Measurements from ENCODE around the gene HSD17B2. TPM values are rescaled to one million over a fixed set of nuclear protein-coding genes. Genes with fewer than 3 reads are reported as not detected.

Gene HSD17B2
- total and polyA plus RNA-seq, 4 donors: 2.7 to 6.2 (median 3.1) TPM

DNA sequence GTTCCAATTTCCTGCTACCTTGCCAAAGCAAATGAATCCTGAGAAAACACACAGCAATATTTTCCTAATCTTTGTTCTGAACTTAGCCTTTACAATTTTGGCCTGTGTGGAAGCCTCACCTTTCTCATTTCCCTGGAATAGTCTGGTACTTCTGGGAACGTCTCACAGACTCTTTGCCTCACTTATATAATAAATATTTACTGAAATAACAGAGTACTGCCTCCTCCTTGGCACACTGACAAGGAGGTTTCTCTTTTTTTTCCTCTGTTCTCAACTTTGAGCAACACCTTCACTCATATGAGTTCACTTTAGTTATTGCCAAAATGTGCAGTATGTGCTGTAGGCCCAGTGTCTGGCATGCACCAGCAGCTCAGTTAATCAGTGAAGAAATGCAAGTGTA, 37.3 kb downstream of the HSD17B2 start:
- ATAC-seq (ENCODE audit: insufficient read depth, low FRiP score): no peak
- H3K9me3 ChIP-seq (ENCODE audit: control insufficient read depth in 4 of 4, insufficient read depth in 3 of 4, low read length in 3 of 4): peaks cover 0 to 5% (median 0%) of the 10 kb centered on the region in 4 donors
- H3K9ac ChIP-seq (ENCODE audit: insufficient read depth in 1 of 2, low read length in 2 of 2): no peak overlapping the region
- H3K36me3 ChIP-seq (ENCODE audit: control insufficient read depth in 4 of 4, insufficient read depth in 4 of 4, low read length in 4 of 4): no peaks in the 10 kb centered on the region
- no peak overlapping the region for H3K4me3 ChIP-seq
- H3K4me1 ChIP-seq (ENCODE audit: control insufficient read depth in 5 of 5, insufficient read depth in 5 of 5, low read length in 5 of 5): peaks cover 0 to 2% (median 0%) of the 10 kb centered on the region in 5 donors
- TF ChIP-seq, protein P1, sequence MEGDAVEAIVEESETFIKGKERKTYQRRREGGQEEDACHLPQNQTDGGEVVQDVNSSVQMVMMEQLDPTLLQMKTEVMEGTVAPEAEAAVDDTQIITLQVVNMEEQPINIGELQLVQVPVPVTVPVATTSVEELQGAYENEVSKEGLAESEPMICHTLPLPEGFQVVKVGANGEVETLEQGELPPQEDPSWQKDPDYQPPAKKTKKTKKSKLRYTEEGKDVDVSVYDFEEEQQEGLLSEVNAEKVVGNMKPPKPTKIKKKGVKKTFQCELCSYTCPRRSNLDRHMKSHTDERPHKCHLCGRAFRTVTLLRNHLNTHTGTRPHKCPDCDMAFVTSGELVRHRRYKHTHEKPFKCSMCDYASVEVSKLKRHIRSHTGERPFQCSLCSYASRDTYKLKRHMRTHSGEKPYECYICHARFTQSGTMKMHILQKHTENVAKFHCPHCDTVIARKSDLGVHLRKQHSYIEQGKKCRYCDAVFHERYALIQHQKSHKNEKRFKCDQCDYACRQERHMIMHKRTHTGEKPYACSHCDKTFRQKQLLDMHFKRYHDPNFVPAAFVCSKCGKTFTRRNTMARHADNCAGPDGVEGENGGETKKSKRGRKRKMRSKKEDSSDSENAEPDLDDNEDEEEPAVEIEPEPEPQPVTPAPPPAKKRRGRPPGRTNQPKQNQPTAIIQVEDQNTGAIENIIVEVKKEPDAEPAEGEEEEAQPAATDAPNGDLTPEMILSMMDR (IDR thresholded peaks at IDR 0.05; ENCODE audit: control extremely low read depth, extremely low read depth): no peak
- DNase-seq: no peak
- no peaks in the 10 kb centered on the region for H3K27me3 ChIP-seq (ENCODE audit: control insufficient read depth in 3 of 3, insufficient read depth in 3 of 3, low read length in 2 of 3)
- WGBS, 2 donors: 39 to 64% methylated on average over 1 of the region's 1 CpG
- H3K27ac ChIP-seq (ENCODE audit: low read depth in 1 of 2, low read length in 1 of 2): no peak overlapping the region

DNA sequence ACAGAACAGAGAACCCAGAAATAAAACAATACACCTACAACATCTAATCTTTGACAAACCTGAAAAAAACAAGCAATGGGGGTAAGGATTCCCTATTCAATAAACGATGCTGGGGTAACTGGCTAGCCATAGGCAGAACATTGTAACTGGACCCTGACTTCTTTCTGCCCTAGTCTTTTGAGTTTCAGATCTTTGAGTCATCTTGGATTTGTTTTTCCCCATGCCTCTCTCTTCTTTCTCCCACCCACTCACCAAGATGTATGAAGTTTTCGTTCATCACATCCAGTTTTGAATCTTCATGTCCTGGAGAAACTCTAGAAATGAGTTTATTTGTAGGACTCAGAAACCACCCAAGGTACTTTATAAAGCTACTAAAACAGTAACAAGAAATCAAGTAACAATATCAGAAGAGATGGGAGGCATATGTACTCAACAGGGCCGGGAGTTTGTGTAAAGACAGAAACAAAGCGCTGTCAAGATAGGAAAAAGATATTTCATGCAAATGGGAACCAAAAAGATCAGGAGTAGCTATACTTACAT, 39.0 kb downstream of the HSD17B2 start:
- 91 to 94% methylated on average over 4 of the region's 4 CpGs for WGBS, 2 donors
- peaks cover 0 to 2% (median 0%) of the 10 kb centered on the region in 5 donors for H3K4me1 ChIP-seq (ENCODE audit: control insufficient read depth in 5 of 5, insufficient read depth in 5 of 5, low read length in 5 of 5)
- no peaks in the 10 kb centered on the region for H3K27me3 ChIP-seq (ENCODE audit: control insufficient read depth in 3 of 3, insufficient read depth in 3 of 3, low read length in 2 of 3)
- no peak for DNase-seq
- H3K9me3 ChIP-seq (ENCODE audit: control insufficient read depth in 4 of 4, insufficient read depth in 3 of 4, low read length in 3 of 4): peaks cover 0 to 8% (median 2%) of the 10 kb centered on the region in 4 donors
- no peak for ATAC-seq (ENCODE audit: insufficient read depth, low FRiP score)
- no peak overlapping the region for H3K9ac ChIP-seq (ENCODE audit: insufficient read depth in 1 of 2, low read length in 2 of 2)
- no peaks in the 10 kb centered on the region for H3K36me3 ChIP-seq (ENCODE audit: control insufficient read depth in 4 of 4, insufficient read depth in 4 of 4, low read length in 4 of 4)
- no peak overlapping the region for H3K4me3 ChIP-seq
- no peak overlapping the region for H3K27ac ChIP-seq (ENCODE audit: low read depth in 1 of 2, low read length in 1 of 2)
- TF ChIP-seq, protein P1 (IDR thresholded peaks at IDR 0.05; ENCODE audit: control extremely low read depth, extremely low read depth): no peak

DNA sequence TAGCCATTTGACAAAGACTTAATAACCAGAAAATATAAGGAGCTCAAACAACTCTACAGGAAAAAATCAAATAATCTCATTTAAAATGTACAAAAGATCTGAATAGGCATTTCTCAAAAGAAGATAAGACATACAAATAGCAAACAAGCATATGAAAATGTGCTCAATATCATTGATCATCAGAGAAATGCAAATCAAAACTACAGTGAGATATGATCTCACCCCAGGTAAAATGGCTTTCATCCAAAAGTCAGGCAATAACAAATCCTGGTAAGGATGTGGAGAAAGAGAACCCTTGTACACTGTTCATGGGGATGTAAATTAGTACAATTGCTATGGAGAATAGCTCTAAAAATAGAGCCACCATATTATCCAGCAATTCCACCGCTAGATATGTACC, 43.1 kb downstream of the HSD17B2 start:
- no peak overlapping the region for H3K27ac ChIP-seq (ENCODE audit: low read depth in 1 of 2, low read length in 1 of 2)
- 96 to 100% methylated on average over 1 of the region's 1 CpG for WGBS, 2 donors
- no peak overlapping the region for H3K9ac ChIP-seq (ENCODE audit: insufficient read depth in 1 of 2, low read length in 2 of 2)
- H3K4me3 ChIP-seq: no peak overlapping the region
- no peaks in the 10 kb centered on the region for H3K27me3 ChIP-seq (ENCODE audit: control insufficient read depth in 3 of 3, insufficient read depth in 3 of 3, low read length in 2 of 3)
- H3K36me3 ChIP-seq (ENCODE audit: control insufficient read depth in 4 of 4, insufficient read depth in 4 of 4, low read length in 4 of 4): no peaks in the 10 kb centered on the region
- no peak for ATAC-seq (ENCODE audit: insufficient read depth, low FRiP score)
- no peak for DNase-seq
- H3K4me1 ChIP-seq (ENCODE audit: control insufficient read depth in 5 of 5, insufficient read depth in 5 of 5, low read length in 5 of 5): no peaks in the 10 kb centered on the region
- TF ChIP-seq, protein P1 (IDR thresholded peaks at IDR 0.05; ENCODE audit: control extremely low read depth, extremely low read depth): no peak
- peaks cover 0 to 8% (median 4%) of the 10 kb centered on the region in 4 donors for H3K9me3 ChIP-seq (ENCODE audit: control insufficient read depth in 4 of 4, insufficient read depth in 3 of 4, low read length in 3 of 4)

DNA sequence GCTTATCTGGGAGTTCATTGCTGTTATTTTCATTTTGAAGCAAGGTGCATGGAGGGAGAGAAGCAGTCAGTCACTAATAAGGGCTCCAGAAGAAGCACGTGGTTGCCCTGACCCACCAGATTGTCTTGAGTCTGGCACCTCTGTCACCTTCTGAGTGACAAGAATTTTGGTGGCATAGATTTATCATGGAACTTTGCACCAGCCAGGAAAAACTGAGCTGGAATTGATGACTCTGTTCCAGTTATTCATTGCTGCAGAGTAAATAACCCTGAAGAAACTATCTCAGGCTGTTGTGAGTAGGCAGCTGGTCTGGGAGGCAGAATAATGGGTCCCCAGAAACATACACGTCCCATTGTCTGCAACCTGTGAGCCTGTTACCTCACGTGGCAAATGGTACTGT, 44.8 kb downstream of the HSD17B2 start:
- Histone ChIP-seq H3K36me3 (ENCODE audit: control insufficient read depth in 4 of 4, insufficient read depth in 4 of 4, low read length in 4 of 4) (no peaks in the 10 kb centered on the region), H3K27ac (ENCODE audit: low read depth in 1 of 2, low read length in 1 of 2) (no peak overlapping the region), H3K4me1 (ENCODE audit: control insufficient read depth in 5 of 5, insufficient read depth in 5 of 5, low read length in 5 of 5) (no peaks in the 10 kb centered on the region), H3K4me3 (no peak overlapping the region), H3K9ac (ENCODE audit: insufficient read depth in 1 of 2, low read length in 2 of 2) (no peak overlapping the region), H3K9me3 (ENCODE audit: control insufficient read depth in 4 of 4, insufficient read depth in 3 of 4, low read length in 3 of 4) (peaks cover 0 to 8% (median 4%) of the 10 kb centered on the region in 4 donors), H3K27me3 (ENCODE audit: control insufficient read depth in 3 of 3, insufficient read depth in 3 of 3, low read length in 2 of 3) (no peaks in the 10 kb centered on the region)
- DNase-seq: no peak
- TF ChIP-seq, protein P1 (IDR thresholded peaks at IDR 0.05; ENCODE audit: control extremely low read depth, extremely low read depth): no peak
- WGBS, 2 donors: 79 to 82% methylated on average over 3 of the region's 3 CpGs
- ATAC-seq (ENCODE audit: insufficient read depth, low FRiP score): no peak
